OCI-LY1 (cell line): ENCODE measurements around the gene MRPL41.

Experiments
- CTCF ChIP-seq: fragments of 200-600 bp; sonication (generic), shearing (Covaris generic); IDR thresholded peaks from 2 replicates; pipeline ENCODE4 v1.5.1; 2017; ENCODE audit warnings: mild to moderate bottlenecking, antibody characterized with exemption, low read length, moderate library complexity, mixed read lengths
- EZH2 ChIP-seq: fragments of 200-600 bp; sonication (generic), shearing (Covaris generic); IDR thresholded peaks from 2 replicates; pipeline ENCODE4 v1.8.0; 2017; ENCODE audit warnings: borderline replicate concordance, mixed run types, mild to moderate bottlenecking, antibody characterized with exemption, low read length, moderate library complexity, mixed read lengths

DNA sequence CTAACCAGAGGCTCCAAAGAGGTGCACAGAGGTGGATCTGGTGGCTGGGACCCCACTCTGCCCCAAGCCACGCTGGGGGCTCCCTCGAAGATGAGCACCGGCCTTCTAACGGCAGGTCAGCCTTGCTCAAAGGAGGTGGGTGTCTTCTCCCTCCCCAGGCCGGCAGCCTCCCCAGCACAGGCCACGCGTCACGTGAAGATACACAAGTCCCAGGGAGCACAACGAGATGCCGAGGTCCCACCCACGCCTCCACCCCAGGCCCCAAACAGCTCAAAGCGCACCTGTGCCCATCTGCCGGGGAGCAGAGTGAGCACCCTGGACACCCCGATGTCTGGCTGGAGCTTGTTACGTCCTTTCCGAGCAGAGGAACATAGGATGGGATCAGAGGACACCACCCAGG, 13.6 kb upstream of the MRPL41 start:
- no peak for TF ChIP-seq CTCF
- TF ChIP-seq EZH2: no peak
